HepG2 (cell line): ENCODE measurements around the gene PDP2. TPM values are rescaled to one million over a fixed set of nuclear protein-coding genes. Genes with fewer than 3 reads are reported as not detected.
A peak's percentile ranks its signal among the peaks of the same experiment; 100 is the strongest.

Source experiments
- AGO1 ChIP-seq: fragments of 200-400 bp; formaldehyde crosslinking; IDR thresholded peaks from 2 replicates; pipeline ENCODE4 v1.6.1; 2017; ENCODE audit warnings: mild to moderate bottlenecking, low read depth, low read length, moderate library complexity; ENCODE audit not compliant: poor library complexity, severe bottlenecking
- ATAD3A ChIP-seq: sonication (generic); formaldehyde crosslinking; IDR thresholded peaks from 2 replicates; pipeline ENCODE4 v1.4.0; 2020; ENCODE audit warnings: missing genetic modification reagents
- ETV5 ChIP-seq: IDR thresholded peaks from 2 replicates; pipeline ENCODE4 v1.6.1; 2018; ENCODE audit warnings: missing biosample characterization, missing genetic modification reagents, inconsistent platforms, borderline replicate concordance
- ETV6 ChIP-seq: sonication (generic); formaldehyde crosslinking; conservative IDR thresholded peaks from 2 replicates; pipeline ENCODE4 v1.4.0; 2020; ENCODE audit warnings: missing genetic modification reagents
- HNRNPK ChIP-seq: fragments of 200-400 bp; formaldehyde crosslinking; IDR thresholded peaks from 2 replicates; pipeline ENCODE4 v1.6.1; 2018; ENCODE audit warnings: low read length, low read depth, moderate library complexity, mild to moderate bottlenecking; ENCODE audit not compliant: poor library complexity, severe bottlenecking
- IRF2 ChIP-seq: IDR thresholded peaks from 2 replicates; pipeline ENCODE4 v1.6.1; 2018; ENCODE audit warnings: missing genetic modification reagents, missing compliant biosample characterization
- NFIB ChIP-seq: sonication (generic); formaldehyde crosslinking; IDR thresholded peaks from 2 replicates; pipeline ENCODE4 v1.9.0; 2021; ENCODE audit warnings: missing genetic modification reagents, mild to moderate bottlenecking, borderline replicate concordance
- NR1H2 ChIP-seq: sonication (generic); formaldehyde crosslinking; IDR thresholded peaks from 2 replicates; pipeline ENCODE4 v1.8.1; 2022; ENCODE audit warnings: low read depth, missing genetic modification reagents, borderline replicate concordance
- NR2F2 ChIP-seq: IDR thresholded peaks from 2 replicates; pipeline ENCODE4 v1.6.1; 2012; ENCODE audit warnings: low read depth, inconsistent platforms, borderline replicate concordance
- RFXAP ChIP-seq: sonication (generic); formaldehyde crosslinking; IDR thresholded peaks from 2 replicates; pipeline ENCODE4 v1.4.0; 2020; ENCODE audit warnings: missing genetic modification reagents, borderline replicate concordance
- RXRB ChIP-seq: IDR thresholded peaks from 2 replicates; pipeline ENCODE4 v1.6.1; 2016; ENCODE audit warnings: borderline replicate concordance, missing genetic modification reagents, missing compliant biosample characterization
- THAP11 ChIP-seq: IDR thresholded peaks from 2 replicates; pipeline ENCODE4 v1.6.1; 2016; ENCODE audit warnings: missing biosample characterization, missing genetic modification reagents
- TOE1 ChIP-seq: sonication (generic); formaldehyde crosslinking; IDR thresholded peaks from 2 replicates; pipeline ENCODE4 v1.4.0; 2020; ENCODE audit warnings: mild to moderate bottlenecking, missing genetic modification reagents
- ZFAT ChIP-seq: sonication (generic); formaldehyde crosslinking; conservative IDR thresholded peaks from 2 replicates; pipeline ENCODE4 v1.8.1; 2023; ENCODE audit warnings: missing genetic modification reagents, inconsistent platforms
- ZKSCAN1 ChIP-seq: fragments of 150-350 bp; IDR thresholded peaks from 2 replicates; pipeline ENCODE4 v1.6.1; 2014; ENCODE audit warnings: low read length
- ZNF205 ChIP-seq: IDR thresholded peaks from 2 replicates; pipeline ENCODE4 v1.6.1; 2018; ENCODE audit warnings: missing biosample characterization, missing genetic modification reagents
- ZNF232 ChIP-seq: sonication (generic); formaldehyde crosslinking; IDR thresholded peaks from 2 replicates; pipeline ENCODE4 v1.4.0; 2020; ENCODE audit warnings: missing genetic modification reagents, borderline replicate concordance
- ZNF329 ChIP-seq: sonication (generic); formaldehyde crosslinking; IDR thresholded peaks from 2 replicates; pipeline ENCODE4 v1.9.0; 2021; ENCODE audit warnings: low read depth, mild to moderate bottlenecking, missing genetic modification reagents
- ZNF614 ChIP-seq: IDR thresholded peaks from 2 replicates; pipeline ENCODE4 v1.6.1; 2018; ENCODE audit warnings: missing biosample characterization, missing genetic modification reagents, inconsistent platforms, borderline replicate concordance
- ZSCAN25 ChIP-seq: sonication (generic); formaldehyde crosslinking; IDR thresholded peaks from 2 replicates; pipeline ENCODE4 v1.8.0; 2022; ENCODE audit warnings: mild to moderate bottlenecking, missing genetic modification reagents
- polyA plus RNA-seq, 8 experiments: library from polyadenylated mRNA; depleted of rRNA in 3 of 8; stranded (reverse) in 7 of 8; unstranded in 1 of 8; fragments of >200 nt; fragmentation: Illumina TruSeq in 4 of 8; extraction: Trizol in 4 of 8; gene quantifications; 2 replicates each; pipeline versions ENCODE4 v1.2.1 to v1.2.3, GENCODE V29; 2011 to 2016; ENCODE audit warnings: low read depth in 4 of 8, missing spikeins in 1 of 8, mixed read lengths in 1 of 8; ENCODE audit not compliant: insufficient read depth in 1 of 8
- total RNA-seq, 5 experiments: library from RNA; depleted of rRNA; stranded (reverse); fragments of >200 nt; fragmentation: Illumina TruSeq; extraction: Trizol; gene quantifications; 2 replicates each; pipeline ENCODE4 v1.2.3, GENCODE V29; 2016; ENCODE audit warnings: low read depth in 1 of 5
- TF ChIP-seq, protein P1 (sequence below): sonication (generic); formaldehyde crosslinking; IDR thresholded peaks from 2 replicates; pipeline ENCODE4 v1.4.0; 2020; ENCODE audit warnings: missing genetic modification reagents
- TF ChIP-seq, protein P2 (sequence below): IDR thresholded peaks from 2 replicates; pipeline ENCODE4 v1.6.1; 2016; ENCODE audit warnings: mild to moderate bottlenecking, missing biosample characterization, missing genetic modification reagents
- TF ChIP-seq, protein P3 (sequence below): sonication (generic); formaldehyde crosslinking; IDR thresholded peaks from 2 replicates; pipeline ENCODE4 v1.8.1; 2023; ENCODE audit warnings: mild to moderate bottlenecking, inconsistent platforms, moderate library complexity, missing genetic modification reagents, borderline replicate concordance

The PDP2 gene
- total and polyA plus RNA-seq, 2 of the 13 experiments (the other 11 are each of a cell fraction or from before 2014, with no cell fraction given), result 12.8 to 15.8 TPM

DNA sequence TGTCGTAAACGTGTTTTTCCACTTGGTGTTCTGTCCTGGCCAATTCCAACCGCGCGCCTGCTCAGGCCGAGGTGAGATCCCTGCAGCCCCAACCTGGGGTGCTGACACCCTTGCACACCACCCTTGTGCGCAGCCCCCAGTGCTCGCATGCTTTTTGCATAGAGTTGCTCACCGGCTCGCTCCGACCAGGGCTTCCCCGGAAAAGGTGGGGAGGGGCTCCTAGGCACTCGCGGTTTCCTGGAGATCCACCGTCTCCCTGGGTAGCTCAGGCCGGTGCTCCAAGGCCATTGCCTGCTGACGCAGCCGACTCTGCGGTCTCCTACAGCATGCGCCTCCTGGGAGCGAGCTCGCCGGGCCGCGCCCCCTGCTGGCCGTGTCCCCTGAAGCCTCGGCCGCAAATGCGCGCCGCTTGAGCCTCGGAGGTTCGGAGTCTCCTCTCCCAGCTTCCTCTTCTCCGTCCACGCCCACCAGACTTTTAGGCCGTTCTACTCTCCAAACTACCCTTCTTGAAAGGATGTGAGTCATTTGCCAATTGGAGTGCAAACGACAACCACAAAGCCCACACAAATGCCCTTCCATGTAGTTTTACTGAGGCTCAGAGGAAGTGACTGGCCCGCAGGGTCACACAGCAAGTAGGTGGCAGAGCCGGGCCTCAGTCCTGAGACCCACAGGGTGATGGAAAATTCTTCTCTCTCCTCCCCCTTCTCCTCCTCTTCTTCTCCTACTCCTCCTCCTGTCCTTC lies 7.2 kb upstream of the PDP2 start (continued):
- TF ChIP-seq, protein P1, sequence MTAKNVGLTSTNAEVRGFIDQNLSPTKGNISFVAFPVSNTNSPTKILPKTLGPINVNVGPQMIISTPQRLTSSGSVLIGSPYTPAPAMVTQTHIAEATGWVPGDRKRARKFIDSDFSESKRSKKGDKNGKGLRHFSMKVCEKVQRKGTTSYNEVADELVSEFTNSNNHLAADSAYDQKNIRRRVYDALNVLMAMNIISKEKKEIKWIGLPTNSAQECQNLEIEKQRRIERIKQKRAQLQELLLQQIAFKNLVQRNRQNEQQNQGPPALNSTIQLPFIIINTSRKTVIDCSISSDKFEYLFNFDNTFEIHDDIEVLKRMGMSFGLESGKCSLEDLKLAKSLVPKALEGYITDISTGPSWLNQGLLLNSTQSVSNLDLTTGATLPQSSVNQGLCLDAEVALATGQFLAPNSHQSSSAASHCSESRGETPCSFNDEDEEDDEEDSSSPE (CRISPR knock-in tag), result peak; percentile 80
- TF ChIP-seq ZFAT (CRISPR knock-in tag), result no peak
- TF ChIP-seq, protein P2, sequence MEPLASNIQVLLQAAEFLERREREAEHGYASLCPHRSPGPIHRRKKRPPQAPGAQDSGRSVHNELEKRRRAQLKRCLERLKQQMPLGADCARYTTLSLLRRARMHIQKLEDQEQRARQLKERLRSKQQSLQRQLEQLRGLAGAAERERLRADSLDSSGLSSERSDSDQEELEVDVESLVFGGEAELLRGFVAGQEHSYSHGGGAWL (CRISPR knock-in tag), result peak; percentile 63; the same call in 1 of the 2 replicates
- TF ChIP-seq NFIB, result no peak
- TF ChIP-seq, protein P3, sequence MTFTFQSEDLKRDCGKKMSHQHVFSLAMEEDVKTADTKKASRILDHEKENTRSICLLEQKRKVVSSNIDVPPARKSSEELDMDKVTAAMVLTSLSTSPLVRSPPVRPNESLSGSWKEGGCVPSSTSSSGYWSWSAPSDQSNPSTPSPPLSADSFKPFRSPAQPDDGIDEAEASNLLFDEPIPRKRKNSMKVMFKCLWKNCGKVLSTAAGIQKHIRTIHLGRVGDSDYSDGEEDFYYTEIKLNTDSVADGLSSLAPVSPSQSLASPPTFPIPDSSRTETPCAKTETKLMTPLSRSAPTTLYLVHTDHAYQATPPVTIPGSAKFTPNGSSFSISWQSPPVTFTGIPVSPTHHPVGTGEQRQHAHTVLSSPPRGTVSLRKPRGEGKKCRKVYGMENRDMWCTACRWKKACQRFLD (CRISPR knock-in tag), result 0 out of 2 replicates have a peak, but pooled peaks have one; percentile 60
- TF ChIP-seq ZSCAN25 (CRISPR knock-in tag), result peak; percentile 49; the same call in 1 of the 2 replicates
- TF ChIP-seq TOE1 (CRISPR knock-in tag), result no peak
- no peak for TF ChIP-seq ZKSCAN1
- no peak for TF ChIP-seq NR2F2
- TF ChIP-seq AGO1, result peak; percentile 76
- TF ChIP-seq HNRNPK, result peak; percentile 96
- TF ChIP-seq ZNF205, result peak; percentile 77; the same call in 1 of the 2 replicates
- TF ChIP-seq ZNF329 (CRISPR knock-in tag), result peak; percentile 76; the same call in 1 of the 2 replicates
- peak; percentile 83; the same call in 1 of the 2 replicates for TF ChIP-seq ETV6 (CRISPR knock-in tag)
- peak; percentile 58; the same call in 1 of the 2 replicates for TF ChIP-seq RXRB (CRISPR knock-in tag)
- 0 out of 2 replicates have a peak, but pooled peaks have one; percentile 39 for TF ChIP-seq NR1H2 (CRISPR knock-in tag)
- peak; percentile 90; the same call in 1 of the 2 replicates for TF ChIP-seq ZNF232
- peak; percentile 56 for TF ChIP-seq THAP11 (CRISPR knock-in tag)
- peak; percentile 89; the same call in 1 of the 2 replicates for TF ChIP-seq RFXAP
- TF ChIP-seq ETV5 (CRISPR knock-in tag), result peak; percentile 52
- peak; percentile 47; the same call in 1 of the 2 replicates for TF ChIP-seq ZNF614 (CRISPR knock-in tag)
- peak; percentile 84 for TF ChIP-seq IRF2 (CRISPR knock-in tag)
- TF ChIP-seq ATAD3A, result no peak
